ENCODE results near the gene SAMD14.

Gene SAMD14

DNA sequence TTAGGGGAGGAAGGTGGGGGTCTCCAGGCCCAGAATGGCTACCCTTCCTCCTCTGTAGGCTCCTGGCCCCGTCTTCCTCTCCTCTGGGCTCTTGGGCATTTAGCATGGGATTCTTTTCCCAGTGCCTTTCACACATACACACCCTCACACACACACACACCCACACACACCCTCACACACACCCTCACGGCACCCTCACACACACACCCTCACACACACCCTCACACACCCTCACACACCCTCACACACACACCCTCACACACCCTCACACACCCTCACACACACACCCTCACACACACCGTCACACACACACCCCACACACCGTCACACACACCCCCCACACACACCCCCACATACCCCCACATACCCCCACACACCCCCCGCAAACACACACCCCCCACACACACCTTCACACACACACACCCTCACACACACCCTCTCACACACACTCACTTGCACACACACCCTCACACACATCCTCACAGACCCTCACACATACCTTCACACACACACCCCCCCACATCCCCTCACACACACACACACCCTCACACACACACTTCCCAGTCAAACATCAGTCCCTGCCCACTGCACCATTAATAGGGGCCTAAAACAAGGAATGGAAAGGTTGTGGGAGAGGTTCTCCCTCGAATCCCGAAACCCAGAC, 36.7 kb upstream of the SAMD14 start:
- DNase-seq (no peak), ATAC-seq (ENCODE audit: insufficient read depth, low read depth) (no peak)
- Histone ChIP-seq H2AFZ (ENCODE audit: low read depth, low read length) (no peak overlapping the region), H3K4me1 (ENCODE audit: insufficient read depth, low read length) (peaks cover 10% of the 10 kb centered on the region), H3K4me2 (ENCODE audit: insufficient read depth, low read length) (no peak overlapping the region), H3K27me3 (ENCODE audit: insufficient read depth, low read length, poor library complexity) (no peaks in the 10 kb centered on the region), H3K9me3 (ENCODE audit: insufficient read depth, low read length, severe bottlenecking) (no peaks in the 10 kb centered on the region), H3K27ac (ENCODE audit: low read length) (no peak overlapping the region), H3K79me2 (ENCODE audit: insufficient read depth, low read length) (no peaks in the 10 kb centered on the region), H4K20me1 (ENCODE audit: insufficient read depth, low read length) (no peaks in the 10 kb centered on the region), H3K4me3 (ENCODE audit: low read depth in 1 of 2, low read length in 2 of 2) (no peak overlapping the region), H3K36me3 (ENCODE audit: insufficient read depth, low read length) (no peaks in the 10 kb centered on the region), H3K9ac (ENCODE audit: low read depth, low read length) (no peak overlapping the region)
- no peak for TF ChIP-seq EZH2 (IDR thresholded peaks at IDR 0.05; ENCODE audit: borderline replicate concordance, low read depth, low read length, severe bottlenecking)
- TF ChIP-seq, protein P1, sequence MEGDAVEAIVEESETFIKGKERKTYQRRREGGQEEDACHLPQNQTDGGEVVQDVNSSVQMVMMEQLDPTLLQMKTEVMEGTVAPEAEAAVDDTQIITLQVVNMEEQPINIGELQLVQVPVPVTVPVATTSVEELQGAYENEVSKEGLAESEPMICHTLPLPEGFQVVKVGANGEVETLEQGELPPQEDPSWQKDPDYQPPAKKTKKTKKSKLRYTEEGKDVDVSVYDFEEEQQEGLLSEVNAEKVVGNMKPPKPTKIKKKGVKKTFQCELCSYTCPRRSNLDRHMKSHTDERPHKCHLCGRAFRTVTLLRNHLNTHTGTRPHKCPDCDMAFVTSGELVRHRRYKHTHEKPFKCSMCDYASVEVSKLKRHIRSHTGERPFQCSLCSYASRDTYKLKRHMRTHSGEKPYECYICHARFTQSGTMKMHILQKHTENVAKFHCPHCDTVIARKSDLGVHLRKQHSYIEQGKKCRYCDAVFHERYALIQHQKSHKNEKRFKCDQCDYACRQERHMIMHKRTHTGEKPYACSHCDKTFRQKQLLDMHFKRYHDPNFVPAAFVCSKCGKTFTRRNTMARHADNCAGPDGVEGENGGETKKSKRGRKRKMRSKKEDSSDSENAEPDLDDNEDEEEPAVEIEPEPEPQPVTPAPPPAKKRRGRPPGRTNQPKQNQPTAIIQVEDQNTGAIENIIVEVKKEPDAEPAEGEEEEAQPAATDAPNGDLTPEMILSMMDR (IDR thresholded peaks at IDR 0.05; ENCODE audit: borderline replicate concordance, extremely low read depth, low read length, poor library complexity, severe bottlenecking), result no peak

DNA sequence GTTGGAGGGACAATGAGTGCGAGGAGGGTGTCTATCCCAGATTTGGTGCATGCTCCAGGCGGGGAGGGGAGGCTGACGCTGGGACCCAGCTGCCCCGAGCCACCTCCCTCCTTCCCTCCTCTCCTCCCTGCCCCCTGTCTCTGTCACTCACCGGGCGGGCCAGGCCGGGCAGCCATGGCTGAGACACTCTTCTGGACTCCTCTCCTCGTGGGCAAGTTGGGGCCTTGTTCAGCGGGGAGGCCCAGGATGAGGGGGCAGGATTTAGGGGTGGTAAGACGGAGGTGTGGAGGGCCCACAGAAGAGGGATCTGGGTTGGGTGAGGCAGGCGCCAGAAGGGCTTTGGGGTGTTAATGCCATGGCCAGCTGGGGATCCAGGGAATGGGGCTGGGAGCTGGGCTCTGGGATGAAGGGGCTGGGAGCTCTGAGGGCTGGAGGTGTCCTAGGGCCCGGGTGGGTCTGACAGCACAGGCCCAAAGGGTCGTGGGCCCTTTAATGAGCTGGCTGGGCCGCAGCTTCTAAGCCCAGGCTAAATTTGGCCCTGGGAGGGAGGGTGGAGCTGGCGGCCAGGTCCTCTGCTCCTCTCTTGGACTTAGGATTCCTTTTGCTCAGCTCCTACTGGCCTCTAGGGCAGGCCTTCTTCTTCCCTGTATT, 36.0 kb upstream of the SAMD14 start, which contains the start of gene SGCA:
Gene SGCA (plus strand): TSS at position 139 of the 651 bp plus-strand sequence. CDS start 36 bp downstream, at position 175.
- Histone ChIP-seq H3K4me3 (ENCODE audit: low read depth in 1 of 2, low read length in 2 of 2) (no peak within 1 kb of the TSS), H3K27me3 (ENCODE audit: insufficient read depth, low read length, poor library complexity) (no peaks in the 10 kb centered on the region), H3K36me3 (ENCODE audit: insufficient read depth, low read length) (no peaks in the 10 kb centered on the region), H3K27ac (ENCODE audit: low read length) (no peak within 1 kb of the TSS), H3K4me2 (ENCODE audit: insufficient read depth, low read length) (no peak within 1 kb of the TSS), H3K4me1 (ENCODE audit: insufficient read depth, low read length) (peaks cover 16% of the 10 kb centered on the region), H4K20me1 (ENCODE audit: insufficient read depth, low read length) (no peaks in the 10 kb centered on the region), H3K9ac (ENCODE audit: low read depth, low read length) (no peak within 1 kb of the TSS), H2AFZ (ENCODE audit: low read depth, low read length) (no peak within 1 kb of the TSS), H3K79me2 (ENCODE audit: insufficient read depth, low read length) (no peaks in the 10 kb centered on the region), H3K9me3 (ENCODE audit: insufficient read depth, low read length, severe bottlenecking) (no peaks in the 10 kb centered on the region)
- DNase-seq (no peak), ATAC-seq (ENCODE audit: insufficient read depth, low read depth) (no peak)
- no peak for TF ChIP-seq EZH2 (IDR thresholded peaks at IDR 0.05; ENCODE audit: borderline replicate concordance, low read depth, low read length, severe bottlenecking)
- TF ChIP-seq, protein P1 (IDR thresholded peaks at IDR 0.05; ENCODE audit: borderline replicate concordance, extremely low read depth, low read length, poor library complexity, severe bottlenecking), result no peak

DNA sequence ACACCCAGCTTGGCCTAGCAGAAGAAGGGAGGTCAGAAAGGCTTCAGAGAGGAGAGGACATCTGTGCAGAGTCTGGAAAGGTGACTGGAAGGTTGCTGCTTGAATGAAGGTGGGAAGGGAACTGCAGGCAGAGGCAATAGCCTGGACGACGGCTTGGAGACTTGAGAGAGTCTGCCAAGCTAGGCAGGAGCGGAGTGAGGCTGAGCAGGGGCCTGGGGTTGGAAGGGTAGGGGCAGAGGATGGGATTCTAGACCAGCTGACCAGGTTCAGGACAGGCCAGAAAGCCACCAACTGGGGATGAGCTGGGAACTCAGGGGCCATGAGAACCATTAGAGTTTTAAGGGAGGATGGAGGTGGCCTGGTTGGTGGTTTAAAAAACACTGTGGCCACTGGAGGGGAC, 35.5 kb upstream of the SAMD14 start:
- Histone ChIP-seq H2AFZ (ENCODE audit: low read depth, low read length) (no peak overlapping the region), H3K79me2 (ENCODE audit: insufficient read depth, low read length) (no peaks in the 10 kb centered on the region), H3K4me3 (ENCODE audit: low read depth in 1 of 2, low read length in 2 of 2) (no peak overlapping the region), H3K27me3 (ENCODE audit: insufficient read depth, low read length, poor library complexity) (no peaks in the 10 kb centered on the region), H3K4me1 (ENCODE audit: insufficient read depth, low read length) (peaks cover 20% of the 10 kb centered on the region), H4K20me1 (ENCODE audit: insufficient read depth, low read length) (no peaks in the 10 kb centered on the region), H3K9me3 (ENCODE audit: insufficient read depth, low read length, severe bottlenecking) (no peaks in the 10 kb centered on the region), H3K36me3 (ENCODE audit: insufficient read depth, low read length) (no peaks in the 10 kb centered on the region), H3K9ac (ENCODE audit: low read depth, low read length) (no peak overlapping the region), H3K4me2 (ENCODE audit: insufficient read depth, low read length) (no peak overlapping the region), H3K27ac (ENCODE audit: low read length) (no peak overlapping the region)
- TF ChIP-seq, protein P1 (IDR thresholded peaks at IDR 0.05; ENCODE audit: borderline replicate concordance, extremely low read depth, low read length, poor library complexity, severe bottlenecking), result no peak
- TF ChIP-seq EZH2 (IDR thresholded peaks at IDR 0.05; ENCODE audit: borderline replicate concordance, low read depth, low read length, severe bottlenecking), result no peak
- DNase-seq (no peak), ATAC-seq (ENCODE audit: insufficient read depth, low read depth) (no peak)

Measured in DND-41 (cell line).